ENCODE measurements around the gene MYH7B.

The MYH7B gene

GRCh38 chr20:34978092-34978744 is 22.6 kb downstream of the MYH7B start:
- DNase-seq = no peak

- DNase-seq = no peak
Measured at GRCh38 chr20:34979366-34980153, 23.9 kb downstream of the MYH7B start.

DNA sequence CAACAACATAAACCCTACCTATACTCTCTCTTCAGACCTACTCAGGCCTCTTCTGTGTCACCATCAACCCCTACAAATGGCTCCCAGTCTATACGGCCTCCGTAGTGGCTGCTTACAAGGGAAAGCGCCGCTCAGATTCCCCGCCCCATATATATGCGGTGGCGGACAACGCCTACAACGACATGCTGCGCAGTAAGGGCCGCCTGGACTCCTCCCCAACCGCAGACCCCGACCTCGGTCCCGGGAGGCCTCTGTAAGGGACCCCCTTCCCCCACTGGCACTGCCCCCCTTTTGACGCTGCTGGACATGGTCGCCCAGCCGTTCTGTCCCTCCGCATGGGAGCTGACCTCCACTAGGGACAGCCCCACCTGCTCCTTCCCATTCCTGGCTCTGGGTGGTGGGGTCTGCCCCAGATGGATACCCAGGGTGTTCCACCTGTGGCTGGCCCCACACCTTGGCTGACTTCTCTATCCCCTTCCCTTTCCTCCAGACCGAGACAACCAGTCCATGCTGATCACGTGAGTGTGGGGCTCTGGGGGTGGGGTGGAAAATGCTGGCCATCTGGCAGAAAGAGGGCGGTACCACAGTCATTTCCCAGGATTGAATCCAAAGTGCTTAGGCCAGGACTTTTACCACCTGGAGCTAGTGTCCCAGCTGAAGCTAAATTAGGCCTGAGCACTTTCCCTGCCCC is 25.0 kb downstream of the MYH7B start:
- no peak for DNase-seq

GRCh38 chr20:34982270-34983088 is 26.8 kb downstream of the MYH7B start:
- DNase-seq = no peak

GRCh38 chr20:34983089-34983820 is 27.6 kb downstream of the MYH7B start:
- DNase-seq = no peak

DNA sequence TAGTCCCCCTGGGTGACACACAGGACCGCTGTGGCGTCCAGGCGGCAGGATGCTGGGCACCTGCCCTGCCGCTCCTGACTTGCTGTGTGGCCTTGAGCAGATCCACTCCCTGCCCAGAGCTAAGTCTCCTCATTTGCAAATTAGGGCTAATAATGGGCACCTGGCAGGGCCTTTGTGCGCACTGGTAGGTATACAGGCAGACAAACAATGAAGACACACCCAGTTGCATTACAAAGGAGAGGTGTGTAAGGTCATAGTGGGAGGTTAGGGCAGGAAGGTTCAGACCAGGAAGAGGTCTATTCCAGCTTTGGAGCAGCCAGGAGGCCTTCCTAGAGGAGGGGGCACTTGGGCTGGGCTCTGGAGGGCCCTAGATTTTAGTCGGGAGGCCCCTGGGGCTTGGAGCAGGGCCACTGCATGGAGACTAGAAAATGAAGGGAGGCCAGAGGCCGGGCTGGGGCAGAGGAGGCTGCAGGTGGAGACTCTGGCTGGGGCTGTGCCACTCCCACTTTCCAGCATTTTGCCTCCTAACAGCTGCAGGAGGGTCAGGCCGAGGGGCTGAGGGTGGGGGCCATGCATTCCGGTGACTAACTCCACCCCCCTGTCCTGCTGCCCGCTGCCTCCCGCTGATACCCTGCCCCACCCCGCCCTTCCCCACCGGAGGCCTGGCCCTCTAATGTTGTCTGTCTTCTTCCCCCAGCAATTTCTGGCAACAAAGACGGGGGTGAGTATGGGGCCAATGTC is 28.5 kb downstream of the MYH7B start:
- no peak for DNase-seq

GRCh38 chr20:34984756-34985261 is 29.1 kb downstream of the MYH7B start:
- DNase-seq = no peak

GRCh38 chr20:34985461-34986310 is 30.0 kb downstream of the MYH7B start:
- DNase-seq = no peak

- no peak for DNase-seq
Measured at GRCh38 chr20:34986311-34987287, 30.9 kb downstream of the MYH7B start.

DNA sequence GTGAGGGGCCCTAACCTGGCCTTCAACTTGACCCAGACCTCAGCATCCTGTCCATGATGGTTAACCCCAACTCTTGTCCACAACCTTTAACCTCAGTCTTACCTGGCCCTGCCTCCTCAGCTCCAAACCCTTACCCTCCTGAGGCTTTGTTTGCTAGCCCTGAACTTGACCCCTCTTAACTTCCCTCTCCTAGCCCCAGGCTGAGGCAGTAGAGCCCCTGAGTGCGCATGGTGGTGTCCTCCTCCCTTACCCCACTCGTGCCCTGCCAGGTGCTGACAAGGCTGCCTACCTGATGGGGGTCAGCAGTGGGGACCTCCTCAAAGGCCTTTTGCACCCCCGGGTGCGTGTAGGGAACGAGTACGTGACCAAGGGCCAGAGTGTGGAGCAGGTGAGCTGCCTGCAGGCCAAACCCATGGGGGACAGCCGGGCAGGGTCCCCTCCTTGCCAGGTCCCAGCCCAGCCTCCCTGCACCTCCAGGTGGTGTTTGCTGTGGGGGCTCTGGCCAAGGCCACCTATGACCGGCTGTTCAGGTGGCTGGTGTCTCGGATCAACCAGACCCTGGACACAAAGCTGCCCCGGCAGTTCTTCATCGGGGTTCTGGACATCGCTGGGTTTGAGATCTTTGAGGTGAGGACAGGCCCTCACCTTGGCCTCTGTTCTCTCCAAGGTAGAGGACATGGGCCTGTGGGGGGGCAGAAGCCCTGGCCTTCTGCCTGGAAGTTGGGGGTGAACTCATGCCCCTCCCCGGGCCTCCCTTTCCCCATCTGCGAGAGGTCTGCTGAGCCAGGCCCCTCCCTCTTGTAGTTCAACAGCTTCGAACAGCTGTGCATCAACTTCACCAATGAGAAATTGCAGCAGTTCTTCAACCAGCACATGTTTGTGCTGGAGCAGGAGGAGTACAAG is 31.9 kb downstream of the MYH7B start:
- no peak for DNase-seq

GRCh38 chr20:34988191-34988540 is 32.5 kb downstream of the MYH7B start:
- no peak for DNase-seq

GRCh38 chr20:34989118-34989517 is 33.5 kb downstream of the MYH7B start:
- DNase-seq = no peak

- no peak for DNase-seq
Measured at GRCh38 chr20:34989670-34990069, 34.0 kb downstream of the MYH7B start.

DNA sequence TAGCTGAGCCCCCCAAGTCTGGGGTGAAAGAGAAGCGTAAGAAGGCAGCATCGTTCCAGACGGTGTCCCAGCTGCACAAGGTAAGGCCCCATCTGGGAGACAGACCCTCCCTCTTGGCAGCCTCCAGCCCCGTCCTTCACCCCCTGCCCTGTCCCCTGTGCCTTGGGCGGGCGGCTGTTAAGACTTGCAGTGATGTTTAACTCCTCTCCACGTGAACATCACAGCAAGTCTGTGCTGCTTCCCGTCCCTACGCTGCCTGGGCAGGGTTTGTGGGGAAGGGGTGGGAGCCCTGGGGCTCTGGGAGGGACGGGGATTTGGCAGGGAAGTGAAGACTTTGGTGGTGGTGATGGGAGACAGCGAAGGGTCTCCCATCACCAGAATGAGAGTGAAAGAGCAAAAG is 34.6 kb downstream of the MYH7B start:
- no peak for DNase-seq

GRCh38 chr20:34990661-34991214 is 35.1 kb downstream of the MYH7B start:
- no peak for DNase-seq

DNA sequence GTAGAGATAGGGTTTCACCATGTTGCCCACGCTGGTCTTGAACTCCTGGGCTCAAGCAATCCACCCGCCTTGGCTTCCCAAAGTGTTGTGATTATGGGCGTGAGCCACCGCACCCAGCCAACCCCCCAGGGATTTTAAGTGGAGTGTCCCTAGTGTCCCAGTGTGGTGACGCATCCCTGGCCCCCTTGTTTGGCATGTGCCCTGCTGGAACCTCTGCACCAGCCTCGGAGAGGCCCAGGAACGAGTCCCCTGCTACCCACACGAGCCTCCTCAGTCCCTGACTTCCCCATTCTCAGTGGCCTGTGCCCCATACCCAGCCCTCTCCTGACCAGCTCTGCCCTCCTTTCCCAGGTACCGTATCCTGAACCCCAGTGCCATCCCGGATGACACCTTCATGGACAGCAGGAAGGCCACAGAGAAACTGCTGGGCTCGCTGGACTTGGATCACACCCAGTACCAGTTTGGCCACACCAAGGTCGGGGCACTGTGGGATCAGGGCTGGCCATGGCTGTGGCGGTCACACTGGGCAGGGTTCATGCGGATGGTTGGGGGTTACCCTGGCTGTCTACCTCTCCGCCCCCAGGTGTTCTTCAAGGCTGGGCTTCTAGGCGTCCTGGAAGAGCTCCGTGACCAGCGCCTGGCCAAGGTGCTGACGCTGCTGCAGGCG is 37.2 kb downstream of the MYH7B start:
- no peak for DNase-seq

GRCh38 chr20:34993941-34994508 is 38.4 kb downstream of the MYH7B start:
- DNase-seq = no peak
